ENCODE measurements around the gene POU2F1. TPM values are rescaled to one million over a fixed set of nuclear protein-coding genes. Genes with fewer than 3 reads are reported as not detected.

Gene POU2F1
- polyA plus RNA-seq, 2 of the 4 experiments (the other 2 are of a cell fraction) = 2.9 to 9.4 TPM

DNA sequence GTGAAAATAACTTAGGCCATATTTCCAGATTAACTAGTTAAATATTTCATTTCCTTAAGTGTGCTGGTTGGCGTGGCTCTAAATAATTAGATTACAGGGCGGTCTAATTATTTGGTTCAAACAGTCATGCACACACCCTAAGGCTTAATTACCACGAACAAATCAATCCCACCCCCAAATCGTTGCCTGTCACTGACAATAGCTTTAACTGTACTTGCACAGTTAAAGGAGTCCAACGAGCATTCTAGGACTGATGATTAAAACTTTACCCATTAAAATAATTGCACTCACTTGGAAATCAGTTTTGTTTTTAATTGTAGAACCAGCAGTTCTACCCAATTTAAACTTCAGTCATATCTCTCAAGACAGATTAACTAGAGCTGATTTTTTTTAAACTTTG, 1.5 kb upstream of the POU2F1 start:
- ATAC-seq (no peak), FAIRE-seq (no peak), DNase-seq (ENCODE audit: low read depth in 1 of 2, low spot score in 1 of 2) (no peak)
- peaks cover 4% of the 10 kb centered on the region; the same call in 1 of the 3 replicates for H3K9me3 ChIP-seq
- TF ChIP-seq RCOR1 (IDR thresholded peaks at IDR 0.05; ENCODE audit: low read depth, low read length) = no peak
- TF ChIP-seq, protein P1, sequence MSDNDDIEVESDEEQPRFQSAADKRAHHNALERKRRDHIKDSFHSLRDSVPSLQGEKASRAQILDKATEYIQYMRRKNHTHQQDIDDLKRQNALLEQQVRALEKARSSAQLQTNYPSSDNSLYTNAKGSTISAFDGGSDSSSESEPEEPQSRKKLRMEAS (IDR thresholded peaks at IDR 0.05) = no peak
- no peak for TF ChIP-seq HEYL (CRISPR knock-in tag; IDR thresholded peaks at IDR 0.05)
- no peak for TF ChIP-seq JUNB (IDR thresholded peaks at IDR 0.05)
- TF ChIP-seq ZSCAN20 (CRISPR knock-in tag; IDR thresholded peaks at IDR 0.05) = no peak
- no peak for TF ChIP-seq BHLHE40 (IDR thresholded peaks at IDR 0.05; ENCODE audit: low read depth, low read length)
- TF ChIP-seq CBX8 (IDR thresholded peaks at IDR 0.05) = no peak
- no peak for TF ChIP-seq SREBF2 (IDR thresholded peaks at IDR 0.05)
- no peak for TF ChIP-seq EHMT2 (IDR thresholded peaks at IDR 0.05; ENCODE audit: low read depth)
- TF ChIP-seq GATA3 (IDR thresholded peaks at IDR 0.05; ENCODE audit: borderline replicate concordance) = no peak
- TF ChIP-seq, protein P2, sequence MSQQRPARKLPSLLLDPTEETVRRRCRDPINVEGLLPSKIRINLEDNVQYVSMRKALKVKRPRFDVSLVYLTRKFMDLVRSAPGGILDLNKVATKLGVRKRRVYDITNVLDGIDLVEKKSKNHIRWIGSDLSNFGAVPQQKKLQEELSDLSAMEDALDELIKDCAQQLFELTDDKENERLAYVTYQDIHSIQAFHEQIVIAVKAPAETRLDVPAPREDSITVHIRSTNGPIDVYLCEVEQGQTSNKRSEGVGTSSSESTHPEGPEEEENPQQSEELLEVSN (IDR thresholded peaks at IDR 0.05; ENCODE audit: borderline replicate concordance, low read depth) = no peak
- no peak for TF ChIP-seq ZC3H11A (IDR thresholded peaks at IDR 0.05)
- TF ChIP-seq, protein P3, sequence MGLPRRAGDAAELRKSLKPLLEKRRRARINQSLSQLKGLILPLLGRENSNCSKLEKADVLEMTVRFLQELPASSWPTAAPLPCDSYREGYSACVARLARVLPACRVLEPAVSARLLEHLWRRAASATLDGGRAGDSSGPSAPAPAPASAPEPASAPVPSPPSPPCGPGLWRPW (IDR thresholded peaks at IDR 0.05) = no peak
- WGBS (ENCODE audit: missing lambda C conversion rate) = 66% methylated on average over 5 of the region's 5 CpGs
- H3K27ac ChIP-seq = peak overlapping the region; percentile 87 to 95; a peak in 5 of 6 replicates
- H3K4me1 ChIP-seq = peaks cover 26% of the 10 kb centered on the region
- peak overlapping the region; percentile 72 for H3K4me3 ChIP-seq
- peak overlapping the region; percentile 66 for H3K4me2 ChIP-seq
- ChIA-PET POLR2A (no interaction called here), CTCF (interaction anchor here (1.0 to 4.6 kb wide), 10 partner anchors 9 to 337 kb away, joined by 3 to 17 read pairs (median 6); no protein-coding TSS in a partner anchor)

DNA sequence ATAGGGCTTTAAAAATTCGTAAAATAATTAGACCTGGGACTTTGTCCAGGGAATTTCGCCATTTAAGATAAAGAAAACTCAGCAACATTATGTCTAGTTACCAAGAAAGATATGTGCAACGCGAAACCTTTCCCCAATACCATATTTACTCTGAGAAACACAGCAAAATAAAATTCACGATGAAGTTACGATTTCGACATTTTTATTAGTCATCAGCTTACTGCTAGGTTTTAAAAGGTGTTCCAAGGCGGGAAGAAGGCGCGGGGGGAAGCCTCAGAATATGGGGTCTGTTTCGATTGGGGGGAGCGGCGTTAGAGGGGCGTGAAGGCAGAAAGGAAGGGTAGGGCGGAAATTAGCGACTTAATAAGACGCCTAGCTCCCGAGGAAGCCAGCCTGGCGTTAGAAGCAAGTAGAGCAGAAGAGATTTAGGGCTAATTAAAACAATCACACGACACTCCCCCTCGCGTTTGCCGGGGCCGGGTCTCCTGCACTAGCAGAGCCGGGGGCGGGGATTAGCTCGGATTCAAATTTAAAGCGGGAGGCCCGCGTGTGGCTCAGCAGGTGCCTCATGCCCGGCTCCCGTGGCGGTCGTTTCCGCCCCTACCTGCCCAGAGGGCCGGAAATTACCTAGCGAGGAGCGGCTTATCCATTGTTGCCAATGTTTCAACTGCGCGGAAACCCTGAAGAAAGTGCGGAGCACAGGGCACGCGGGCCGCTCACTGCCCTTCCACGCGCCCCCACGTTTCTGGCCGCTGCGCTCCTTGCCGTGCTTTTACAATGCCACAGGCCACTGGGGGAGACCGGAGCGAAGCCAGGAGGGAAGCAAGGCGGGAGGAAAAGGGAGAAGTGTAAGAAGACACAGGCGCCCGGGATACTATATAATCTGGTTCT, 795 bp upstream of the POU2F1 start:
- CTCF ChIA-PET = interaction anchor here (0.5 to 4.6 kb wide), 28 partner anchors 9 to 341 kb away, joined by 3 to 20 read pairs (median 3); no protein-coding TSS in a partner anchor
- ATAC-seq = peak; percentile 64 to 76
- H3K4me1 ChIP-seq = peaks cover 26% of the 10 kb centered on the region
- H3K4me2 ChIP-seq = peak overlapping the region; percentile 66
- H3K27ac ChIP-seq = peak overlapping the region; percentile 87 to 95
- H3K9me3 ChIP-seq = peaks cover 4% of the 10 kb centered on the region; the same call in 1 of the 3 replicates
- 2% methylated on average over 53 of the region's 55 CpGs for WGBS (ENCODE audit: missing lambda C conversion rate)
- peak overlapping the region; percentile 72 for H3K4me3 ChIP-seq
- POLR2A ChIA-PET = interaction anchor here (0.5 to 1.4 kb wide), 27 partner anchors 8 to 969 kb away, joined by 3 to 6 read pairs (median 4); partner anchors contain the start of genes POGK and TADA1
- FAIRE-seq = no peak
- peak; percentile 63 to 78 for DNase-seq (ENCODE audit: low read depth in 1 of 2, low spot score in 1 of 2)
- no peak for TF ChIP-seq FOSL2 (IDR thresholded peaks at IDR 0.05)
- peak; percentile 67 for TF ChIP-seq FOSL2 (CRISPR knock-in tag; IDR thresholded peaks at IDR 0.05)
- no peak for TF ChIP-seq ZFP36 (IDR thresholded peaks at IDR 0.05; ENCODE audit: borderline replicate concordance, partially characterized antibody)
- TF ChIP-seq FOSB (CRISPR knock-in tag; IDR thresholded peaks at IDR 0.05) = peak; percentile 77; the same call in 1 of the 2 replicates
- no peak for TF ChIP-seq MAZ (IDR thresholded peaks at IDR 0.05; ENCODE audit: borderline replicate concordance, low read depth, low read length)
- TF ChIP-seq EHF (CRISPR knock-in tag; IDR thresholded peaks at IDR 0.05) = peak; percentile 77; the same call in 1 of the 2 replicates
- peak; percentile 56 for TF ChIP-seq MYC (IDR thresholded peaks at IDR 0.05; ENCODE audit: borderline replicate concordance, low read length)
- no peak for TF ChIP-seq ZSCAN20 (CRISPR knock-in tag; IDR thresholded peaks at IDR 0.05)
- peak; percentile 87 for TF ChIP-seq PHF8 (IDR thresholded peaks at IDR 0.05; ENCODE audit: borderline replicate concordance, low read depth)
- TF ChIP-seq, protein P3 (IDR thresholded peaks at IDR 0.05) = no peak
- TF ChIP-seq TP53 (CRISPR knock-in tag; IDR thresholded peaks at IDR 0.05) = peak; percentile 94
- TF ChIP-seq KDM5A (IDR thresholded peaks at IDR 0.05) = peak; percentile 44; the same call in 1 of the 2 replicates
- TF ChIP-seq, protein P4, sequence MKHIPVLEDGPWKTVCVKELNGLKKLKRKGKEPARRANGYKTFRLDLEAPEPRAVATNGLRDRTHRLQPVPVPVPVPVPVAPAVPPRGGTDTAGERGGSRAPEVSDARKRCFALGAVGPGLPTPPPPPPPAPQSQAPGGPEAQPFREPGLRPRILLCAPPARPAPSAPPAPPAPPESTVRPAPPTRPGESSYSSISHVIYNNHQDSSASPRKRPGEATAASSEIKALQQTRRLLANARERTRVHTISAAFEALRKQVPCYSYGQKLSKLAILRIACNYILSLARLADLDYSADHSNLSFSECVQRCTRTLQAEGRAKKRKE (CRISPR knock-in tag; IDR thresholded peaks at IDR 0.05; ENCODE audit: low read depth) = peak; percentile 63; the same call in 1 of the 2 replicates
- no peak; the same call in 1 of the 2 replicates for TF ChIP-seq HOXB13 (CRISPR knock-in tag; IDR thresholded peaks at IDR 0.05; ENCODE audit: low read depth)
- TF ChIP-seq ZC3H11A (IDR thresholded peaks at IDR 0.05) = no peak
- TF ChIP-seq, protein P5, sequence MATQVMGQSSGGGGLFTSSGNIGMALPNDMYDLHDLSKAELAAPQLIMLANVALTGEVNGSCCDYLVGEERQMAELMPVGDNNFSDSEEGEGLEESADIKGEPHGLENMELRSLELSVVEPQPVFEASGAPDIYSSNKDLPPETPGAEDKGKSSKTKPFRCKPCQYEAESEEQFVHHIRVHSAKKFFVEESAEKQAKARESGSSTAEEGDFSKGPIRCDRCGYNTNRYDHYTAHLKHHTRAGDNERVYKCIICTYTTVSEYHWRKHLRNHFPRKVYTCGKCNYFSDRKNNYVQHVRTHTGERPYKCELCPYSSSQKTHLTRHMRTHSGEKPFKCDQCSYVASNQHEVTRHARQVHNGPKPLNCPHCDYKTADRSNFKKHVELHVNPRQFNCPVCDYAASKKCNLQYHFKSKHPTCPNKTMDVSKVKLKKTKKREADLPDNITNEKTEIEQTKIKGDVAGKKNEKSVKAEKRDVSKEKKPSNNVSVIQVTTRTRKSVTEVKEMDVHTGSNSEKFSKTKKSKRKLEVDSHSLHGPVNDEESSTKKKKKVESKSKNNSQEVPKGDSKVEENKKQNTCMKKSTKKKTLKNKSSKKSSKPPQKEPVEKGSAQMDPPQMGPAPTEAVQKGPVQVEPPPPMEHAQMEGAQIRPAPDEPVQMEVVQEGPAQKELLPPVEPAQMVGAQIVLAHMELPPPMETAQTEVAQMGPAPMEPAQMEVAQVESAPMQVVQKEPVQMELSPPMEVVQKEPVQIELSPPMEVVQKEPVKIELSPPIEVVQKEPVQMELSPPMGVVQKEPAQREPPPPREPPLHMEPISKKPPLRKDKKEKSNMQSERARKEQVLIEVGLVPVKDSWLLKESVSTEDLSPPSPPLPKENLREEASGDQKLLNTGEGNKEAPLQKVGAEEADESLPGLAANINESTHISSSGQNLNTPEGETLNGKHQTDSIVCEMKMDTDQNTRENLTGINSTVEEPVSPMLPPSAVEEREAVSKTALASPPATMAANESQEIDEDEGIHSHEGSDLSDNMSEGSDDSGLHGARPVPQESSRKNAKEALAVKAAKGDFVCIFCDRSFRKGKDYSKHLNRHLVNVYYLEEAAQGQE (IDR thresholded peaks at IDR 0.05) = no peak
- no peak for TF ChIP-seq KDM1A (IDR thresholded peaks at IDR 0.05; ENCODE audit: low read depth)
- TF ChIP-seq, protein P2 (IDR thresholded peaks at IDR 0.05; ENCODE audit: borderline replicate concordance, low read depth) = peak; percentile 88

Measured in A549 (cell line).